K562 (cell line): ENCODE data around the gene PRSS37. TPM values are rescaled to one million over a fixed set of nuclear protein-coding genes. Genes with fewer than 3 reads are reported as not detected.

ENCODE experiments used
- ARHGAP35 ChIP-seq: fragments of 450-650 bp; IDR thresholded peaks from 2 replicates; pipeline ENCODE4 v1.6.1; 2018; ENCODE audit not compliant: partially characterized antibody
- CBX3 ChIP-seq, 2 experiments: IDR thresholded peaks; 1 replicate in 1 of 2; 2 replicates in 1 of 2; pipeline ENCODE4 v1.6.1; 2012; ENCODE audit warnings: inconsistent platforms in 2 of 2, low read length in 2 of 2, borderline replicate concordance in 1 of 2, control low read depth in 1 of 2
- CC2D1A ChIP-seq: fragments of 450-650 bp; IDR thresholded peaks from 2 replicates; pipeline ENCODE4 v1.6.1; 2017; ENCODE audit warnings: mild to moderate bottlenecking
- CHD4 ChIP-seq: fragments of 200-600 bp; sonication (generic); IDR thresholded peaks from 3 replicates; pipeline ENCODE4 v1.6.1; 2012; ENCODE audit warnings: low read depth, mild to moderate bottlenecking, mixed read lengths, low read length, inconsistent platforms; ENCODE audit not compliant: insufficient read depth, insufficient replicate concordance, poor library complexity, severe bottlenecking
- ELF2 ChIP-seq: fragments of 250-450 bp; sonication (Bioruptor Pico); IDR thresholded peaks from 2 replicates; pipeline ENCODE4 v1.5.0; 2021; ENCODE audit warnings: mild to moderate bottlenecking
- EP300 ChIP-seq: IDR thresholded peaks from 2 replicates; pipeline ENCODE4 v1.6.1; 2012; ENCODE audit warnings: low read length, improper control_type of control experiment
- HIVEP1 ChIP-seq: fragments of 250-450 bp; sonication (Bioruptor Pico); IDR thresholded peaks from 2 replicates; pipeline ENCODE4 v1.4.0; 2020; ENCODE audit warnings: mild to moderate bottlenecking
- KDM4B ChIP-seq, 2 experiments: fragments of 450-650 bp in 1 of 2; sonication (generic) in 1 of 2; IDR thresholded peaks; 2 replicates each; pipeline ENCODE4 v1.6.1; 2016 to 2017; ENCODE audit warnings: borderline replicate concordance in 2 of 2, antibody characterized with exemption in 1 of 2, low read depth in 1 of 2, mild to moderate bottlenecking in 1 of 2
- NCOR1 ChIP-seq: fragments of 450-650 bp; IDR thresholded peaks from 2 replicates; pipeline ENCODE4 v1.6.1; 2016; ENCODE audit warnings: mild to moderate bottlenecking, moderate library complexity
- NFYB ChIP-seq: IDR thresholded peaks from 2 replicates; pipeline ENCODE4 v1.6.1; 2011; ENCODE audit warnings: mild to moderate bottlenecking, moderate library complexity; ENCODE audit not compliant: insufficient read length; ENCODE audit errors: extremely low read depth
- PCBP2 ChIP-seq: fragments of 200-400 bp; formaldehyde crosslinking; IDR thresholded peaks from 2 replicates; pipeline ENCODE4 v1.6.1; 2018; ENCODE audit warnings: low read length, low read depth, mild to moderate bottlenecking, moderate library complexity; ENCODE audit not compliant: poor library complexity, severe bottlenecking
- PHF20 ChIP-seq: fragments of 450-650 bp; IDR thresholded peaks from 2 replicates; pipeline ENCODE4 v1.6.1; 2018; ENCODE audit not compliant: partially characterized antibody
- RAD51 ChIP-seq: fragments of 450-650 bp; IDR thresholded peaks from 2 replicates; pipeline ENCODE4 v1.7.1; 2016; ENCODE audit warnings: low read depth, mild to moderate bottlenecking, borderline replicate concordance
- RHOXF2B ChIP-seq: fragments of 250-450 bp; sonication (Bioruptor Pico); conservative IDR thresholded peaks from 2 replicates; pipeline ENCODE4 v1.5.1; 2021
- SPI1 ChIP-seq: IDR thresholded peaks from 2 replicates; pipeline ENCODE4 v1.6.1; 2011; ENCODE audit warnings: low read depth, low read length, control low read depth, borderline replicate concordance
- STAT5A ChIP-seq: IDR thresholded peaks from 2 replicates; pipeline ENCODE4 v1.6.1; 2012; ENCODE audit warnings: low read length, inconsistent platforms, borderline replicate concordance
- polyA plus RNA-seq, 8 experiments: library from polyadenylated mRNA; depleted of rRNA in 4 of 8; stranded (reverse) in 5 of 8; unstranded in 3 of 8; fragments of >200 nt; fragmentation: Nextera tagmentation in 2 of 8; fragmentation: Illumina TruSeq in 1 of 8; extraction: Ambion mirVana in 2 of 8; extraction: Trizol in 1 of 8; gene quantifications; 2 replicates each; pipeline versions ENCODE4 v1.2.1 to v1.2.3, GENCODE V29; 2011 to 2014; ENCODE audit warnings: inconsistent platforms in 1 of 8, missing spikeins in 1 of 8
- total RNA-seq, 7 experiments: library from RNA; depleted of rRNA in 6 of 7; stranded (reverse); fragments of >200 nt in 6 of 7; fragmentation: Illumina TruSeq in 2 of 7; extraction: Trizol in 2 of 7; gene quantifications; 2 replicates each; pipeline versions ENCODE4 v1.2.1 to v1.2.3, GENCODE V29; 2011 to 2021; ENCODE audit warnings: low replicate concordance in 1 of 7
- TF ChIP-seq, protein P1 (sequence below): IDR thresholded peaks from 2 replicates; pipeline ENCODE4 v1.6.1; 2011; ENCODE audit not compliant: insufficient read length; ENCODE audit errors: extremely low read depth
- TF ChIP-seq, protein P2 (sequence below): fragments of 450-650 bp; IDR thresholded peaks from 2 replicates; pipeline ENCODE4 v1.6.1; 2016
- TF ChIP-seq, protein P3 (sequence below): sonication (generic); formaldehyde crosslinking; IDR thresholded peaks from 2 replicates; pipeline ENCODE4 v1.8.1; 2023; ENCODE audit warnings: mild to moderate bottlenecking, missing genetic modification reagents
- TF ChIP-seq, protein P4 (sequence below): sonication (generic); formaldehyde crosslinking; IDR thresholded peaks from 2 replicates; pipeline ENCODE4 v1.8.0; 2022; ENCODE audit warnings: missing genetic modification reagents, mild to moderate bottlenecking, borderline replicate concordance
- TF ChIP-seq, protein P5 (sequence below), 2 experiments: fragments of 200-800 bp in 1 of 2; sonication (Bioruptor generic) in 1 of 2; sonication (generic) in 1 of 2; formaldehyde crosslinking in 1 of 2; IDR thresholded peaks in 1 of 2; conservative IDR thresholded peaks in 1 of 2; 2 replicates each; pipeline versions ENCODE4 v1.5.0 to v1.6.1; 2016 to 2020; ENCODE audit warnings: missing compliant biosample characterization in 1 of 2, missing genetic modification characterization in 1 of 2, missing genetic modification reagents in 1 of 2
- TF ChIP-seq, protein P6 (sequence below): fragments of 250-450 bp; sonication (Bioruptor Pico); IDR thresholded peaks from 2 replicates; pipeline ENCODE4 v1.4.0; 2020; ENCODE audit warnings: borderline replicate concordance

Gene PRSS37
- total and polyA plus RNA-seq, 9 of the 15 experiments (the other 6 are each of a cell fraction or from before 2014, with no cell fraction given) = not detected

DNA sequence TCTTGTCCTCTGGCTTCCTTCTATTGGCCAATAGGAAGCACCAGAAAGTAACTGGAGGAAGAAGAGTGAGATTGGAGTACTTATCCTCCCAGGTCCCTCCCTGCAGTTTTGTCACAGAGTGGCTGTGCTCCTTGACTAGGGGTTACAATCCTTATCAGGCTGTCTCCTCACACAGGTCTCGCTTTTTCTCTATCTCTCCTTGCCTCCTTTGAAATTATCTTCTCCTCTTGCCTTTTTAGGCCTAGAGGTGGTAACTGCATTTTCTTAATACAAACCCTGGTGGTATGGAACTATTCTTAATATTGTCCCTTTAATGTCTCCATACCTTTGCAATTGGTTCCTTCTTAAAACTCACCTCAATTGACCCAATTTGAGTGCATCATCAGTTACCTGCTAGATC lies 2.7 kb downstream of the PRSS37 start (continued):
- TF ChIP-seq, protein P1, sequence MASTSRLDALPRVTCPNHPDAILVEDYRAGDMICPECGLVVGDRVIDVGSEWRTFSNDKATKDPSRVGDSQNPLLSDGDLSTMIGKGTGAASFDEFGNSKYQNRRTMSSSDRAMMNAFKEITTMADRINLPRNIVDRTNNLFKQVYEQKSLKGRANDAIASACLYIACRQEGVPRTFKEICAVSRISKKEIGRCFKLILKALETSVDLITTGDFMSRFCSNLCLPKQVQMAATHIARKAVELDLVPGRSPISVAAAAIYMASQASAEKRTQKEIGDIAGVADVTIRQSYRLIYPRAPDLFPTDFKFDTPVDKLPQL = no peak
- TF ChIP-seq CHD4 = no peak
- TF ChIP-seq NCOR1 = peak; percentile 72
- no peak for TF ChIP-seq SPI1
- TF ChIP-seq, protein P2, sequence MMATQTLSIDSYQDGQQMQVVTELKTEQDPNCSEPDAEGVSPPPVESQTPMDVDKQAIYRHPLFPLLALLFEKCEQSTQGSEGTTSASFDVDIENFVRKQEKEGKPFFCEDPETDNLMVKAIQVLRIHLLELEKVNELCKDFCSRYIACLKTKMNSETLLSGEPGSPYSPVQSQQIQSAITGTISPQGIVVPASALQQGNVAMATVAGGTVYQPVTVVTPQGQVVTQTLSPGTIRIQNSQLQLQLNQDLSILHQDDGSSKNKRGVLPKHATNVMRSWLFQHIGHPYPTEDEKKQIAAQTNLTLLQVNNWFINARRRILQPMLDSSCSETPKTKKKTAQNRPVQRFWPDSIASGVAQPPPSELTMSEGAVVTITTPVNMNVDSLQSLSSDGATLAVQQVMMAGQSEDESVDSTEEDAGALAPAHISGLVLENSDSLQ = no peak
- TF ChIP-seq KDM4B (IDR thresholded peaks at IDR 0.05; ENCODE audit: borderline replicate concordance in 2 of 2, low read depth in 1 of 2) = no peak
- TF ChIP-seq RAD51 = no peak
- TF ChIP-seq, protein P3, sequence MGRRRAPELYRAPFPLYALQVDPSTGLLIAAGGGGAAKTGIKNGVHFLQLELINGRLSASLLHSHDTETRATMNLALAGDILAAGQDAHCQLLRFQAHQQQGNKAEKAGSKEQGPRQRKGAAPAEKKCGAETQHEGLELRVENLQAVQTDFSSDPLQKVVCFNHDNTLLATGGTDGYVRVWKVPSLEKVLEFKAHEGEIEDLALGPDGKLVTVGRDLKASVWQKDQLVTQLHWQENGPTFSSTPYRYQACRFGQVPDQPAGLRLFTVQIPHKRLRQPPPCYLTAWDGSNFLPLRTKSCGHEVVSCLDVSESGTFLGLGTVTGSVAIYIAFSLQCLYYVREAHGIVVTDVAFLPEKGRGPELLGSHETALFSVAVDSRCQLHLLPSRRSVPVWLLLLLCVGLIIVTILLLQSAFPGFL (CRISPR knock-in tag) = no peak
- no peak for TF ChIP-seq PCBP2
- peak; percentile 59 for TF ChIP-seq STAT5A
- 0 out of 3 replicates have a peak, but pooled peaks of 1 of the 2 experiments have one; percentile 29 for TF ChIP-seq CBX3 (IDR thresholded peaks at IDR 0.05; ENCODE audit: borderline replicate concordance in 1 of 2, low read length in 2 of 2)
- TF ChIP-seq EP300 = peak; percentile 63; the same call in 1 of the 2 replicates
- TF ChIP-seq NFYB = peak; percentile 8
- TF ChIP-seq, protein P4, sequence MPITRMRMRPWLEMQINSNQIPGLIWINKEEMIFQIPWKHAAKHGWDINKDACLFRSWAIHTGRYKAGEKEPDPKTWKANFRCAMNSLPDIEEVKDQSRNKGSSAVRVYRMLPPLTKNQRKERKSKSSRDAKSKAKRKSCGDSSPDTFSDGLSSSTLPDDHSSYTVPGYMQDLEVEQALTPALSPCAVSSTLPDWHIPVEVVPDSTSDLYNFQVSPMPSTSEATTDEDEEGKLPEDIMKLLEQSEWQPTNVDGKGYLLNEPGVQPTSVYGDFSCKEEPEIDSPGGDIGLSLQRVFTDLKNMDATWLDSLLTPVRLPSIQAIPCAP (CRISPR knock-in tag) = no peak
- TF ChIP-seq, protein P5, sequence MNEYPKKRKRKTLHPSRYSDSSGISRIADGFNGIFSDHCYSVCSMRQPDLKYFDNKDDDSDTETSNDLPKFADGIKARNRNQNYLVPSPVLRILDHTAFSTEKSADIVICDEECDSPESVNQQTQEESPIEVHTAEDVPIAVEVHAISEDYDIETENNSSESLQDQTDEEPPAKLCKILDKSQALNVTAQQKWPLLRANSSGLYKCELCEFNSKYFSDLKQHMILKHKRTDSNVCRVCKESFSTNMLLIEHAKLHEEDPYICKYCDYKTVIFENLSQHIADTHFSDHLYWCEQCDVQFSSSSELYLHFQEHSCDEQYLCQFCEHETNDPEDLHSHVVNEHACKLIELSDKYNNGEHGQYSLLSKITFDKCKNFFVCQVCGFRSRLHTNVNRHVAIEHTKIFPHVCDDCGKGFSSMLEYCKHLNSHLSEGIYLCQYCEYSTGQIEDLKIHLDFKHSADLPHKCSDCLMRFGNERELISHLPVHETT (CRISPR knock-in tag; conservative IDR thresholded peaks at IDR 0.05 in 1 of 2, IDR thresholded peaks at IDR 0.05 in 1 of 2) = no peak
- no peak for TF ChIP-seq PHF20
- no peak for TF ChIP-seq HIVEP1 (CRISPR knock-in tag)
- no peak for TF ChIP-seq ARHGAP35
- no peak for TF ChIP-seq ELF2 (CRISPR knock-in tag)
- TF ChIP-seq, protein P6, sequence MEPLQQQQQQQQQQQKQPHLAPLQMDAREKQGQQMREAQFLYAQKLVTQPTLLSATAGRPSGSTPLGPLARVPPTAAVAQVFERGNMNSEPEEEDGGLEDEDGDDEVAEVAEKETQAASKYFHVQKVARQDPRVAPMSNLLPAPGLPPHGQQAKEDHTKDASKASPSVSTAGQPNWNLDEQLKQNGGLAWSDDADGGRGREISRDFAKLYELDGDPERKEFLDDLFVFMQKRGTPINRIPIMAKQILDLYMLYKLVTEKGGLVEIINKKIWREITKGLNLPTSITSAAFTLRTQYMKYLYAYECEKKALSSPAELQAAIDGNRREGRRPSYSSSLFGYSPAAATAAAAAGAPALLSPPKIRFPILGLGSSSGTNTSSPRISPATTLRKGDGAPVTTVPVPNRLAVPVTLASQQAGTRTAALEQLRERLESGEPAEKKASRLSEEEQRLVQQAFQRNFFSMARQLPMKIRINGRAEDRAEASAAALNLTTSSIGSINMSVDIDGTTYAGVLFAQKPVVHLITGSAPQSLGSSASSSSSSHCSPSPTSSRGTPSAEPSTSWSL (CRISPR knock-in tag) = no peak
- no peak for TF ChIP-seq RHOXF2B (CRISPR knock-in tag)
- TF ChIP-seq CC2D1A = peak; percentile 25; the same call in 1 of the 2 replicates
